HepG2 (cell line): ENCODE data around the gene ZPR1. TPM values are rescaled to one million over a fixed set of nuclear protein-coding genes. Genes with fewer than 3 reads are reported as not detected.

Experiments used
- ARNT ChIP-seq: fragments of 450-650 bp; IDR thresholded peaks from 2 replicates; pipeline ENCODE4 v1.6.1; 2017
- CBX1 ChIP-seq: IDR thresholded peaks from one replicate; pipeline ENCODE4 v1.6.1; 2016; ENCODE audit warnings: antibody characterized with exemption, low read depth
- CEBPB ChIP-seq: IDR thresholded peaks from 2 replicates; pipeline ENCODE4 v1.6.1; 2011; ENCODE audit warnings: low read depth, low read length, improper control_type of control experiment, borderline replicate concordance
- ELF4 ChIP-seq: sonication (generic); formaldehyde crosslinking; IDR thresholded peaks from 2 replicates; pipeline ENCODE4 v1.5.0; 2020; ENCODE audit warnings: missing genetic modification reagents, mild to moderate bottlenecking, moderate library complexity, borderline replicate concordance
- FOXC1 ChIP-seq: sonication (generic); formaldehyde crosslinking; IDR thresholded peaks from 2 replicates; pipeline ENCODE4 v1.8.0; 2022; ENCODE audit warnings: mild to moderate bottlenecking, missing genetic modification reagents, borderline replicate concordance
- HDAC1 ChIP-seq: sonication (generic); formaldehyde crosslinking; IDR thresholded peaks from 2 replicates; pipeline ENCODE4 v1.5.1; 2020; ENCODE audit warnings: mild to moderate bottlenecking, missing genetic modification reagents
- KLF16 ChIP-seq, 2 experiments: sonication (generic) in 1 of 2; formaldehyde crosslinking in 1 of 2; IDR thresholded peaks; 2 replicates each; pipeline versions ENCODE4 v1.6.1 to v1.8.0; 2016 to 2023; ENCODE audit warnings: missing genetic modification reagents in 2 of 2, missing compliant biosample characterization in 1 of 2
- MAFK ChIP-seq, 2 experiments: IDR thresholded peaks in 1 of 2; conservative IDR thresholded peaks in 1 of 2; 2 replicates each; pipeline ENCODE4 v1.6.1; 2011; ENCODE audit warnings: improper control_type of control experiment in 2 of 2, low read length in 2 of 2
- MIER2 ChIP-seq: IDR thresholded peaks from 2 replicates; pipeline ENCODE4 v1.6.1; 2016; ENCODE audit warnings: missing biosample characterization, missing genetic modification reagents
- NFE2L1 ChIP-seq: sonication (generic); formaldehyde crosslinking; IDR thresholded peaks from 2 replicates; pipeline ENCODE4 v1.4.0; 2020; ENCODE audit warnings: missing genetic modification reagents, mild to moderate bottlenecking, borderline replicate concordance
- REPIN1 ChIP-seq: sonication (generic); formaldehyde crosslinking; IDR thresholded peaks from 2 replicates; pipeline ENCODE4 v1.8.0; 2022; ENCODE audit warnings: missing genetic modification reagents, low read depth, mild to moderate bottlenecking, borderline replicate concordance
- RNF2 ChIP-seq: fragments of 450-650 bp; conservative IDR thresholded peaks from 2 replicates; pipeline ENCODE4 v1.6.1; 2016; ENCODE audit warnings: low read depth
- RXRA ChIP-seq: sonication (generic); formaldehyde crosslinking; IDR thresholded peaks from 2 replicates; pipeline ENCODE4 v1.5.1; 2020; ENCODE audit warnings: missing genetic modification reagents
- SRY ChIP-seq: sonication (generic); formaldehyde crosslinking; IDR thresholded peaks from 2 replicates; pipeline ENCODE4 v1.8.0; 2022; ENCODE audit warnings: mild to moderate bottlenecking, missing genetic modification reagents
- ZKSCAN8 ChIP-seq: IDR thresholded peaks from 2 replicates; pipeline ENCODE4 v1.6.1; 2016; ENCODE audit warnings: borderline replicate concordance, missing genetic modification reagents, missing compliant biosample characterization
- ZNF12 ChIP-seq: sonication (generic); formaldehyde crosslinking; IDR thresholded peaks from 2 replicates; pipeline ENCODE4 v1.5.0; 2020; ENCODE audit warnings: missing genetic modification reagents
- ZNF24 ChIP-seq: fragments of 450-650 bp; IDR thresholded peaks from 2 replicates; pipeline ENCODE4 v1.6.1; 2017; ENCODE audit warnings: antibody characterized with exemption, mild to moderate bottlenecking
- ZNF33A ChIP-seq: sonication (generic); formaldehyde crosslinking; IDR thresholded peaks from 2 replicates; pipeline ENCODE4 v1.5.1; 2020; ENCODE audit warnings: missing genetic modification reagents, mild to moderate bottlenecking, moderate library complexity, borderline replicate concordance
- ZNF432 ChIP-seq: sonication (generic); formaldehyde crosslinking; IDR thresholded peaks from 2 replicates; pipeline ENCODE4 v1.5.0; 2020; ENCODE audit warnings: missing genetic modification reagents, mild to moderate bottlenecking, borderline replicate concordance
- ZNF776 ChIP-seq: sonication (generic); formaldehyde crosslinking; IDR thresholded peaks from 2 replicates; pipeline ENCODE4 v1.4.0; 2020; ENCODE audit warnings: mild to moderate bottlenecking, missing genetic modification reagents
- polyA plus RNA-seq, 8 experiments: library from polyadenylated mRNA; depleted of rRNA in 3 of 8; stranded (reverse) in 7 of 8; unstranded in 1 of 8; fragments of >200 nt; fragmentation: Illumina TruSeq in 4 of 8; extraction: Trizol in 4 of 8; gene quantifications; 2 replicates each; pipeline versions ENCODE4 v1.2.1 to v1.2.3, GENCODE V29; 2011 to 2016; ENCODE audit warnings: low read depth in 4 of 8, missing spikeins in 1 of 8, mixed read lengths in 1 of 8; ENCODE audit not compliant: insufficient read depth in 1 of 8
- total RNA-seq, 5 experiments: library from RNA; depleted of rRNA; stranded (reverse); fragments of >200 nt; fragmentation: Illumina TruSeq; extraction: Trizol; gene quantifications; 2 replicates each; pipeline ENCODE4 v1.2.3, GENCODE V29; 2016; ENCODE audit warnings: low read depth in 1 of 5
- TF ChIP-seq, protein P1 (sequence below): sonication (generic); formaldehyde crosslinking; IDR thresholded peaks from 2 replicates; pipeline ENCODE4 v1.8.1; 2022; ENCODE audit warnings: low read depth, mild to moderate bottlenecking, missing genetic modification reagents
- TF ChIP-seq, protein P2 (sequence below): sonication (generic); formaldehyde crosslinking; IDR thresholded peaks from 2 replicates; pipeline ENCODE4 v1.5.1; 2020; ENCODE audit warnings: missing genetic modification reagents, mild to moderate bottlenecking, borderline replicate concordance

The ZPR1 gene
- total and polyA plus RNA-seq, 2 of the 13 experiments (the other 11 are each of a cell fraction or from before 2014, with no cell fraction given), result 40.0 to 79.3 TPM

DNA sequence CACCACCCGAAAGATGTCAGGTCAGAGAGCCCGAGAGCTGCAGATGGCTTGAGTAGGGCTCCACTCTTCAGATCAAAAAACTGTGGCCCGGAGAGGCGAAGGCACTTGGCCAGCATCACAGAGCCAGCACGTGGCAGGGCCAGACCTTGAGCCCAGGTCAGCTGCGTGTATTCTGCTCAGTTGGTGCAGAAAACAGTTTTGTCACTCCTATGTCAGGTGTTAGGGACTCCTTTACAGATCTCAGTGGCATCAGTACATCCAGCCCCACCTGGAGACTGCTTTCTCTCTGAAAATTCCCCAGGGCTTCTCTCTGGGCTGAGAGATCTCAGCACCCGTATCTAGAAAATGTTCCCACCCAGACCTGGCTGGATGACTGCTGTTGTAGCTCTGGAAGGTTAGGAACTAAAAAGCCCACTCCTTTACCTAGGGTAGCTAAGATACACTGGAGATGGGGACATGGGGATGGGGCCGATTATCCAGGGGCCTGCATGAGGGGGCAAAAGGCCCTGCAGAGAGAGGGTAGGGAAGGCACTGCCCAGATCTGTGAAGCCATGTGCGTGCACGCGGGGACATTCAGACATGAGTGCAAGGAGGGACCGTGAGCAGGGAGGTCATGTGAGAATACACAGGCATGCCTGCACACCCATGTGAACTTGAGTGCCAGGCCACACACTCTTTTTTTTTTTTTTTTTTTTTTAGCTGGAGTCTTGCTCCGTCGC is 46.2 kb upstream of the ZPR1 start (continued):
- TF ChIP-seq KLF16 (CRISPR knock-in tag; IDR thresholded peaks at IDR 0.05) (peak in 1 of 2 experiments; percentile 82; a peak in 2 of 4 replicates), MAFK (conservative IDR thresholded peaks at IDR 0.05 in 1 of 2, IDR thresholded peaks at IDR 0.05 in 1 of 2; ENCODE audit: low read length in 2 of 2) (no peak), ZNF12 (no peak), REPIN1 (CRISPR knock-in tag) (peak; percentile 43), FOXC1 (CRISPR knock-in tag) (peak; percentile 47; the same call in 1 of the 2 replicates), CBX1 (peak; percentile 35), ZKSCAN8 (CRISPR knock-in tag) (no peak), ZNF24 (no peak), CEBPB (no peak), ZNF776 (CRISPR knock-in tag) (no peak), NFE2L1 (CRISPR knock-in tag) (no peak), ELF4 (CRISPR knock-in tag) (no peak), MIER2 (peak; percentile 62), RXRA (CRISPR knock-in tag) (peak; percentile 63), HDAC1 (CRISPR knock-in tag) (peak; percentile 33), RNF2 (no peak), ARNT (no peak), ZNF33A (CRISPR knock-in tag) (peak; percentile 29; the same call in 1 of the 2 replicates), SRY (CRISPR knock-in tag) (peak; percentile 88; the same call in 1 of the 2 replicates), ZNF432 (CRISPR knock-in tag) (no peak)
- TF ChIP-seq, protein P1, sequence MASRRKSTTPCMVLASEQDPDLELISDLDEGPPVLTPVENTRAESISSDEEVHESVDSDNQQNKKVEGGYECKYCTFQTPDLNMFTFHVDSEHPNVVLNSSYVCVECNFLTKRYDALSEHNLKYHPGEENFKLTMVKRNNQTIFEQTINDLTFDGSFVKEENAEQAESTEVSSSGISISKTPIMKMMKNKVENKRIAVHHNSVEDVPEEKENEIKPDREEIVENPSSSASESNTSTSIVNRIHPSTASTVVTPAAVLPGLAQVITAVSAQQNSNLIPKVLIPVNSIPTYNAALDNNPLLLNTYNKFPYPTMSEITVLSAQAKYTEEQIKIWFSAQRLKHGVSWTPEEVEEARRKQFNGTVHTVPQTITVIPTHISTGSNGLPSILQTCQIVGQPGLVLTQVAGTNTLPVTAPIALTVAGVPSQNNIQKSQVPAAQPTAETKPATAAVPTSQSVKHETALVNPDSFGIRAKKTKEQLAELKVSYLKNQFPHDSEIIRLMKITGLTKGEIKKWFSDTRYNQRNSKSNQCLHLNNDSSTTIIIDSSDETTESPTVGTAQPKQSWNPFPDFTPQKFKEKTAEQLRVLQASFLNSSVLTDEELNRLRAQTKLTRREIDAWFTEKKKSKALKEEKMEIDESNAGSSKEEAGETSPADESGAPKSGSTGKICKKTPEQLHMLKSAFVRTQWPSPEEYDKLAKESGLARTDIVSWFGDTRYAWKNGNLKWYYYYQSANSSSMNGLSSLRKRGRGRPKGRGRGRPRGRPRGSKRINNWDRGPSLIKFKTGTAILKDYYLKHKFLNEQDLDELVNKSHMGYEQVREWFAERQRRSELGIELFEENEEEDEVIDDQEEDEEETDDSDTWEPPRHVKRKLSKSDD (CRISPR knock-in tag), result no peak
- TF ChIP-seq, protein P2, sequence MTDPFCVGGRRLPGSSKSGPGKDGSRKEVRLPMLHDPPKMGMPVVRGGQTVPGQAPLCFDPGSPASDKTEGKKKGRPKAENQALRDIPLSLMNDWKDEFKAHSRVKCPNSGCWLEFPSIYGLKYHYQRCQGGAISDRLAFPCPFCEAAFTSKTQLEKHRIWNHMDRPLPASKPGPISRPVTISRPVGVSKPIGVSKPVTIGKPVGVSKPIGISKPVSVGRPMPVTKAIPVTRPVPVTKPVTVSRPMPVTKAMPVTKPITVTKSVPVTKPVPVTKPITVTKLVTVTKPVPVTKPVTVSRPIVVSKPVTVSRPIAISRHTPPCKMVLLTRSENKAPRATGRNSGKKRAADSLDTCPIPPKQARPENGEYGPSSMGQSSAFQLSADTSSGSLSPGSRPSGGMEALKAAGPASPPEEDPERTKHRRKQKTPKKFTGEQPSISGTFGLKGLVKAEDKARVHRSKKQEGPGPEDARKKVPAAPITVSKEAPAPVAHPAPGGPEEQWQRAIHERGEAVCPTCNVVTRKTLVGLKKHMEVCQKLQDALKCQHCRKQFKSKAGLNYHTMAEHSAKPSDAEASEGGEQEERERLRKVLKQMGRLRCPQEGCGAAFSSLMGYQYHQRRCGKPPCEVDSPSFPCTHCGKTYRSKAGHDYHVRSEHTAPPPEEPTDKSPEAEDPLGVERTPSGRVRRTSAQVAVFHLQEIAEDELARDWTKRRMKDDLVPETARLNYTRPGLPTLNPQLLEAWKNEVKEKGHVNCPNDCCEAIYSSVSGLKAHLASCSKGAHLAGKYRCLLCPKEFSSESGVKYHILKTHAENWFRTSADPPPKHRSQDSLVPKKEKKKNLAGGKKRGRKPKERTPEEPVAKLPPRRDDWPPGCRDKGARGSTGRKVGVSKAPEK (CRISPR knock-in tag), result peak; percentile 20
